Activated naive CD4-positive, alpha-beta T cell treated with anti-CD3 and anti-CD28 coated beads, Interleukin-2, amount 10 ng/mL, durations not matched to agents 7 days and 5 days (primary cell): Measurements from ENCODE around the gene CEP72.
"Not testable (repeated sequence)": the region's sequence is repeated elsewhere in the genome, so short reads cannot be mapped to it uniquely, and the experiment has no call there.

ENCODE experiments used
- CTCF ChIA-PET: fragments of 350-600 bp; sonication (Branson Sonifier 250); formaldehyde crosslinking; loops from one replicate; lab custom pipeline; 2021; ENCODE audit warnings: antibody characterized with exemption; lab: Charles Lee
- DNase-seq: peaks from one replicate; pipeline ENCODE4 v3.0.0-alpha.2; 2020
- H3K27ac Mint-ChIP-seq: one replicate; pipeline ENCODE4 v1.8.0; 2021; ENCODE audit warnings: mild to moderate bottlenecking, moderate library complexity, mixed read lengths
- H3K27me3 Mint-ChIP-seq: one replicate; pipeline ENCODE4 v1.8.0; 2021; ENCODE audit warnings: mild to moderate bottlenecking, mixed read lengths
- H3K36me3 Mint-ChIP-seq: one replicate; pipeline ENCODE4 v1.8.0; 2021; ENCODE audit warnings: mixed read lengths
- H3K4me1 Mint-ChIP-seq: one replicate; pipeline ENCODE4 v1.8.0; 2021; ENCODE audit warnings: mixed read lengths
- H3K4me3 Mint-ChIP-seq: one replicate; pipeline ENCODE4 v1.8.0; 2021; ENCODE audit warnings: mild to moderate bottlenecking, moderate library complexity, mixed read lengths
- H3K9me3 Mint-ChIP-seq: one replicate; pipeline ENCODE4 v1.8.0; 2021; ENCODE audit warnings: mixed read lengths

CEP72 gene

DNA sequence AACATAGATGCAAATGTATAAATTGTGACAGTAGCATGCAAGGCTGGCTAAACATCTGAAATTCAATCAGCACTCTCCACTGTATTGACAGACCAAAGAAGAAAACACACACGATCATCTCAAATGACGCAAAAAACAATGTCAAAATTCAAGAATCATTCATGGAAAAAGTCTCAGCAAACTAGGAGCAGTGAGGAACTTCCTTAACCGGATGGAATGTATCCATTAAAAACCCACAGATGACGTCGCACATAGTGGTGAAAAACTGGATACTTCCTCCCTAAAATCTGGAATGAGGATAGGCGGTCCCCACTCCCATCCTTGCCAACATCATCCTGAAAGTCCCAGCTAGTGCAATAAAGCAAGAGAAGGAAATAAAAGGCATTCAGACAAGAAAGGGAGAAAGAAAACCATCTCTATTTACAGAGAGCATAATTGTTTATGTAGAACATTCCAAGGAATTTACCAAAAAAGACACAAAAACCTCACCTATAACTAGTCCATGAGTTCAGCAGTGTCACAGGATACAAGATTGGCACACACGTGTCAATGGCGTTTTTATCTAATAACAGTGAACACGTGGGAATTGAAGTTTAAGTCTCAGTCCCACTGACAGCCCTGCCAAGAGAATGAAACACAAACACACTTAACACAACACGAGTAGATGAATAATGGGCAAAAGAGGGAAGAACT lies 14.1 kb upstream of the CEP72 start:
- Mint-ChIP-seq H3K27me3 (peaks cover 73% of the 10 kb centered on the region), H3K9me3 (no peaks in the 10 kb centered on the region), H3K4me1 (peaks cover 3% of the 10 kb centered on the region), H3K27ac (no peak overlapping the region), H3K36me3 (no peaks in the 10 kb centered on the region), H3K4me3 (no peak overlapping the region)
- DNase-seq, result no peak
- CTCF ChIA-PET, result no interaction called here

DNA sequence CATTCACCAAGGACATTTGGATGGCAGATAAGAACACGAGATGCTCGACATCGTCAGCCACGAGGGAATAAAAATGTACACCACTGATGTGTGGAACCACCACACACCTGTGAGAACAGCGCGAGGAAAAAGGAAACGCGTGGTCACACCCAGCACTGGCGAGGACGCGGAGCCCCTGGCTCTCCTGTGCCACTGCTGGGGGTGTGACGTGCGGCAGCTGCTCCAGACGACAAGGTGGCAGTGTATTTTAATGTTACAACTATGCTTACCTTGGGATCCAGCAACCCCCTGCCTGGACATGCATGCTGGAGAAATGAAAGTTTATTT lies 13.6 kb upstream of the CEP72 start:
- Mint-ChIP-seq H3K4me1 (peaks cover 3% of the 10 kb centered on the region), H3K4me3 (no peak overlapping the region), H3K27ac (no peak overlapping the region), H3K9me3 (no peaks in the 10 kb centered on the region), H3K27me3 (peaks cover 68% of the 10 kb centered on the region), H3K36me3 (no peaks in the 10 kb centered on the region)
- DNase-seq, result no peak
- CTCF ChIA-PET, result no interaction called here

DNA sequence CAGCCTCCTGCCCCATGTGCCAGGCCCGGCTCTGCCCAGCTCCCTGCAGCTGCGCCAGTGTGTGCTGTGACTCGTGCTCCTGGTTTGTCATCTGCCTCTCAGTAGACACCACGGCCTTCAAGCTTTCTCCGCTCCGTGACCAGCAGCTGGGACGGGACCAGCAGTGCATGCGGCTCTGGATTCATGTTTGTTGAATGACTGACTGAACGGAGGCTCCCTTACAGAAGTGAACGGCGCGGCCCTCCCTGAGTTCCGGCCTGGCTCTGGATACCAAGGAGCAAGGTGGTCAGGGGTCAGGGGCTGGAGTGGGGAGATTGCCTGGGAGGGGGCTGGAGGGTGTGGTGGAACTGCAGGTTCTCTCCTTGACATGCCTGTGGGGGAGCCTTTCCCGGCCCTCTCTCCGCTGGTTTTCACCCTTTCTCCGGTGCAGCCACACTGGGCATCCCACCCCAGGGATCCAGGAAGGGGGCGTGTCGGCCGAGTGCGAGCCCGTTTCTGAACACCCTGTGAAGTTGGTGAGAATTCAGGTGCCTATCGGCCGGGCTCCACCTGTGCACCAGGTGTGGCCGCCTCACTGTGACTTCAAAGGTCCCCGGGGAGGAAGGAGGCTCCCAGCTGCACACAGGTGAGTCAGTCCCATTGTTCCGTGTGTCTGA lies 11.1 kb upstream of the CEP72 start:
- Mint-ChIP-seq H3K9me3 (no peaks in the 10 kb centered on the region), H3K36me3 (no peaks in the 10 kb centered on the region), H3K27me3 (peaks cover 58% of the 10 kb centered on the region), H3K4me3 (no peak overlapping the region), H3K4me1 (peaks cover 3% of the 10 kb centered on the region), H3K27ac (no peak overlapping the region)
- CTCF ChIA-PET, result no interaction called here
- no peak for DNase-seq

DNA sequence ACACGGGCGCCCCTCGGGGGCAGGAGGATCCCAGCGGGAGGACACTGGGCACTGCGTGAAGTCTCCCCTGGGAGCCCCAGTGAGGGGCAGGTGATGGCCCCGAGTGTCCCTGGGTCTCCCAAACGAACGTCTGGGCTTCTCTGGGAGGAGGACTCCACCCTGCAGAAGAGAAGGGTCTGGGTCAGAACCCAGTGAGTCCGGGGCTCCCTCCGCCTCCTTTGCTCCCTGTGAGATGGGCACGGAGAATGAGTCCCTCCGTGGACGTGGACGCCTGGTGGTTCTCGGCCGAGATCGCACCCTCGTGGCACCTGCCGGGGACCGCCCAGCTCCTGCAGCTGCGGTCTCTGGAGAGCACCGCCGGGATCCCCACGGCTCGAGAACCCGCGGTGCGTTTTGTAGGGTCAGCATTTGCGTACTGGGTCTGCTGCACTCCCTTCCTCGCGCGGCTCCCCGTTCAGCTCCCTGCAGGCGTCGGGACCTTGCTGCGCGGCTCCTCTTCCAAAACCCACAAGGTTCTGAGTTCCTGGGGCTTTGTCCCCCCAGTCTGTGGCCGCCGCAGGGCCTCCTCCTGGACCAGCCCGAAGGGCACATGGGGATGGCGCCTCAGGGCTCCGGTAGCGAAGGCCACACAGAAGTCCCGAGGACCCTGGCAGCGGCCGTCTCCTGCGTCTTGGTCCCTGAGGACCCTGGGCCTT lies 10.2 kb upstream of the CEP72 start:
- H3K9me3 Mint-ChIP-seq, result no peaks in the 10 kb centered on the region
- H3K27me3 Mint-ChIP-seq, result peaks cover 56% of the 10 kb centered on the region
- no peaks in the 10 kb centered on the region for H3K36me3 Mint-ChIP-seq
- H3K4me1 Mint-ChIP-seq, result peaks cover 3% of the 10 kb centered on the region
- H3K4me3 Mint-ChIP-seq, result no peak overlapping the region
- DNase-seq, result no peak
- CTCF ChIA-PET, result no interaction called here
- no peak overlapping the region for H3K27ac Mint-ChIP-seq

DNA sequence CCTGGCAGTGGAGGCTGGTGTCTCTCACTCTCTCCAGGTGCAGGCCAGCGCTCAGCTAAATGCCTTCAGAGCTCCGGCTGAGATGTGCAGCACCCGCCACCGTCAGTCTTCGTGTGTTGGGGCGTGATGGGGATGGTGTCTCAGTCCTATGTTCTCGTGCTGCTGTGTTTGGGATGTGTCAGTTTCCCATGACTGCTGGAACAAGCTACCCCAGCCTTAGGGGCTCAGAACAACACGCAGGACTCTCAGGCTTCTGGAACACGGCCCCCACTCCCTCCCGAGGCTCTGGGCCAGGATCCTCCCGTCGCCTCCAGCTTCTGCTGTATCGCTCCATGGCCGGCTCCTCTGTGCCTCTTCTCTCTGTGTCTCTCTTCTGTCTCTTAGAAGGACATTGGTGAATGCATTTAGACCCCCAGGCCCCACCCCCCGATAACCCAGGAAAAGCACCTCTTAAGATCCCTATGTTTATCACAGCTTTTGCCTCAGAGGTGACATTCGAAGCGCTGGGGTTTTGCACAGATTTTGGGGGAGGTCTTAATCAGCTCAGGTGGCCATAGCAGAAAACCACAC lies 9.6 kb upstream of the CEP72 start:
- H3K4me3 Mint-ChIP-seq, result no peak overlapping the region
- H3K36me3 Mint-ChIP-seq, result no peaks in the 10 kb centered on the region
- no peaks in the 10 kb centered on the region for H3K9me3 Mint-ChIP-seq
- no peak overlapping the region for H3K27ac Mint-ChIP-seq
- no peak for DNase-seq
- CTCF ChIA-PET, result no interaction called here
- H3K27me3 Mint-ChIP-seq, result peaks cover 56% of the 10 kb centered on the region
- peaks cover 8% of the 10 kb centered on the region for H3K4me1 Mint-ChIP-seq

DNA sequence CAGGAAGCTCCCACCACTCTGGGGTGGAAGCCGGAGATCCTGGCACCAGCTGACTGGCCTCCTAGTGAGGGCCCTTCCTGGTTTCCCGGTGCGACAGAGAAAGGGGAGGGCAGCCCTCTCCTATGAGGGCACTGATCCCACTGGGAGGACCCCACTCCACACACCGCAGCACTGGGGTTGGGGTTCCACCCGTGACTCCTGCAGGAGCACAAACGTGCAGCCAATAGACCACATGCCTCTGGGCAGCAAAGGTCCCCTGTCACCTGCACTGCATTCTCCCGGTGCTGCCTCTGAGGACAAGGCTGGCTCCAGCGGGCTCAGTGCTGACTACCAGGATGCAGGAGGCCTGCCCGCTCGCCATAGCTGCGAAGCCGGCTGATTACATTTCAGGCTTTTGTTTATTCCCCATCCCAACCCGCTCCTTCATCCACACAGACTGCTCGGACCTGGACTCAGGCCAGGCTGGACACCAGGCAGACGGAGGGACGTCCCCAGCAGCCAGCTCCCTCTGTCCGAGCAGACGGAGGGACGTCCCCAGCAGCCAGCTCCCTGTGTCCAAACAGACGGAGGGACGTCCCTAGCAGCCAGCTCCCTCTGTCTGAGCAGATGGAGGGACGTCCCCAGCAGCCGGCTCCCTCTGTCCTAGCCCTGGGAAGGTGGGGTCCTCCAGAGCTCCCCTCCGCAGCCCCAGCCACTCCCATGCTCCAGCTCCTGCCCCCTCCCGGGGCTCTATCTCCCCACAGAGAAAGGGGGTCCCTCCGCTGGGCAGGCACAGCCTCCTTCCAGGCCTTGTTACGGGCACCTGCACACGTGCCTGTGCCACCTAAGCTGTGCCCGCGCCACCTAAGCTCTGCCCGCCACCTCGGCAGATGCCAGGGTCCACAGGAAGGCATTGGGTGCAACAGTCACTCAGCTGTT lies 8.8 kb upstream of the CEP72 start:
- CTCF ChIA-PET, result no interaction called here
- no peaks in the 10 kb centered on the region for H3K9me3 Mint-ChIP-seq
- H3K27ac Mint-ChIP-seq, result no peak overlapping the region
- no peaks in the 10 kb centered on the region for H3K36me3 Mint-ChIP-seq
- H3K4me1 Mint-ChIP-seq, result peaks cover 12% of the 10 kb centered on the region
- peaks cover 58% of the 10 kb centered on the region for H3K27me3 Mint-ChIP-seq
- DNase-seq, result no peak
- no peak overlapping the region for H3K4me3 Mint-ChIP-seq

DNA sequence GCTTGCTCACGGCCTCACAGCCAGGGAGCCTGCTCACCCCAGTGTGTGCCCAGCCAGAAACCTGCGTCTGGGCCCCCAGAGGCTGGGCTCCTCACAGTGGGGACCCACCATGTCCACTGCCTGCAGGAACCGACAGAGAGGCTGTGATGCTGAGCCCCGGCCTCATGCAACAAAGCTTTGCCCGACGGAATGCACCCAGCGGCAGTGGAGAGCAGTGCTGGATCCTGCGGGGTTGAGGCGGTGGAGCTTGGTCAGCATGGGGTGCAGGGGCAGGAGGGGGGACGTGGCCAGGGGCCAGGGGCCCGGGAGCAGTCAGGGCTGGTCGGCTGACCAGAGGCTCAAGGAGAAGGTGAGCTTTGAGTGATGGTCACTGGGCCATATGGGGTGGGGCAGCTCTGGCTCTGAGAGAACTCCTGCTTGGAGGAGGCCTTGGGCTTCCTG lies 7.7 kb upstream of the CEP72 start:
- no peak for DNase-seq

DNA sequence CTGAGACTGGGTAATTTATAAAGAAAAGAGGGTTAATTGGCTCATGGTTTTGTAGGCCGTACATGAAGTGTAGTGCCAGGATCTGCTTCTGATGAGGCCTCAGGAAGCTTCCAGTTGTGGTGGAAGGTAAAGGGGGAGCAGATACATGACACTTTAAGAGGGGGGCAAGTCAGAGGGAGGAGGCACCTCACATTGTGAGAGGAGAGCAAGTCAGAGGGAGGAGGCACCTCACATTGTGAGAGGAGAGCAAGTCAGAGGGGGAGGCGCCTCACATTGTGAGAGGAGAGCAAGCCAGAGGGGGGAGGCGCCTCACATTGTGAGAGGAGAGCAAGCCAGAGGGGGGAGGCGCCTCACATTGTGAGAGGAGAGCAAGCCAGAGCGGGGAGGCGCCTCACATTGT lies 7.0 kb upstream of the CEP72 start:
- H3K27ac Mint-ChIP-seq, CTCF ChIA-PET: not testable (repeated sequence)
- peaks cover 46% of the 10 kb centered on the region for H3K27me3 Mint-ChIP-seq

More for the DNA sequence above, 7.7 kb upstream of the CEP72 start:
- Mint-ChIP-seq H3K36me3 (no peaks in the 10 kb centered on the region), H3K27me3 (peaks cover 53% of the 10 kb centered on the region), H3K4me3 (no peak overlapping the region), H3K9me3 (no peaks in the 10 kb centered on the region), H3K4me1 (peaks cover 11% of the 10 kb centered on the region), H3K27ac (no peak overlapping the region)
- CTCF ChIA-PET, result no interaction called here

DNA sequence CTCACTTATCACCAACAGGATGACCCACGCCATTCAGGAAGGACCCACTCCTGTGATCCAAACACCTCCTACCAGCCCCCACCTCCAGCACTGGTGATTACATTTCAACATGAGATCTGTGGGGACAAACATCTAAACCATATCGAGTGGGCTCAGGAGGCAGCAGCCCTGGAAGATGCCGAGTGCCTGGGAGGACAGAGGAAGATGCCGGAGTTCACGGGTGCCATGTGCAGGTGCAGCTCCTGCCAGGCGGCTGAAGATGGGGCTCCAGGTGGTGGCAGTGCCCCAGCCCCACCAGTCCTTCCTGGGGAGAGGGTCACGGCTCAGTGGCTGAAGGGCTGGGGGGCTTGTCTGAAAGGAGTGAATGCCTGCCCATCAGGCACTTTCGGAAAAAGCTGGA lies 6.1 kb upstream of the CEP72 start:
- Mint-ChIP-seq H3K4me1 (peaks cover 15% of the 10 kb centered on the region), H3K9me3 (no peaks in the 10 kb centered on the region), H3K27ac (no peak overlapping the region), H3K4me3 (no peak overlapping the region), H3K27me3 (peaks cover 37% of the 10 kb centered on the region), H3K36me3 (no peaks in the 10 kb centered on the region)
- DNase-seq, result no peak
- CTCF ChIA-PET, result no interaction called here

More for the DNA sequence above, 7.0 kb upstream of the CEP72 start:
- not testable (repeated sequence) for H3K9me3 Mint-ChIP-seq, H3K4me3 Mint-ChIP-seq, DNase-seq, H3K36me3 Mint-ChIP-seq
- H3K4me1 Mint-ChIP-seq, result peaks cover 11% of the 10 kb centered on the region

DNA sequence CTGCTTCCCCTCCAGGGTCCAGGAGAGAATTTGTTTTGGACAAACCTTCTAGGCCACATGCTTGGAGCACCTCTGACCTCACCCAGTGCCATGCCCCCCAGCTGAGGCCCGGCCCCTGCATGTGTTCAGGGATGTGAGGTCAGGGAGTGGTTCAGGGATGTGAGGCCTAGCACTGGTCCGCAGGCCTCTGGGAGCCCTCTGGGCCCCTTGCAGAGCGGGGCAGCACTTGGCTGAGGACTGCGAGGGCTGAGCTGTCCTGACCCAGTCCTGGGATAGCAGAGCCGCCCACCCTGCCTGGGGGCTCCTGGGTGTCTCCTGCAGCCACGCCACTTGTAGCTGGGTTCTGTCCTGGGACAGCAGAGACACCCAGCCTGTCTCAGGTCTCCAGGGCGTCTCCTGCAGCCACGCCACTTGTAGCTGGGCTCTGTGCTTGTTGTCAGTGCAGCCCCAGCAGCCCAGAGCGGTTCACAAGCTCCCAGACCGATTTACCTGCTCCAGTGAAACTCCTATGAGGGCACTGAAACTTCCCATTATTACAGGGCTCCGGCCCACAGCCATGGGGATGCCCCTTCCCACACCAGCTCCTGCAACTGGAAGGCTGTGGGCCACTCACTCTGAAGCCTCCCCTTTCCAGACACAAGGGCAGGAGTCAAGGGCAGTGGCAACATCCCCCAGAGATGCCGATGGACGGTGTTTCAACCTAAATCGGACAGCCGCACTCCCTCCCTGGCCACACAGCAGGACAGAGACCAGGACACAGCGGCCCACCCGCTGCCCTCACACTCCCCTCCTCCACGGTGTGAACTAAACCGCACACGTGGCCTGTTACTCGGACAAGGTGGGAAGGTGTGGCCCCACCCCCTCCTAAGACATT lies 5.4 kb upstream of the CEP72 start:
- CTCF ChIA-PET, result no interaction called here
- H3K4me3 Mint-ChIP-seq, result no peak overlapping the region
- H3K27ac Mint-ChIP-seq, result no peak overlapping the region
- no peaks in the 10 kb centered on the region for H3K36me3 Mint-ChIP-seq
- peaks cover 34% of the 10 kb centered on the region for H3K27me3 Mint-ChIP-seq
- no peak for DNase-seq
- no peaks in the 10 kb centered on the region for H3K9me3 Mint-ChIP-seq
- peaks cover 21% of the 10 kb centered on the region for H3K4me1 Mint-ChIP-seq

DNA sequence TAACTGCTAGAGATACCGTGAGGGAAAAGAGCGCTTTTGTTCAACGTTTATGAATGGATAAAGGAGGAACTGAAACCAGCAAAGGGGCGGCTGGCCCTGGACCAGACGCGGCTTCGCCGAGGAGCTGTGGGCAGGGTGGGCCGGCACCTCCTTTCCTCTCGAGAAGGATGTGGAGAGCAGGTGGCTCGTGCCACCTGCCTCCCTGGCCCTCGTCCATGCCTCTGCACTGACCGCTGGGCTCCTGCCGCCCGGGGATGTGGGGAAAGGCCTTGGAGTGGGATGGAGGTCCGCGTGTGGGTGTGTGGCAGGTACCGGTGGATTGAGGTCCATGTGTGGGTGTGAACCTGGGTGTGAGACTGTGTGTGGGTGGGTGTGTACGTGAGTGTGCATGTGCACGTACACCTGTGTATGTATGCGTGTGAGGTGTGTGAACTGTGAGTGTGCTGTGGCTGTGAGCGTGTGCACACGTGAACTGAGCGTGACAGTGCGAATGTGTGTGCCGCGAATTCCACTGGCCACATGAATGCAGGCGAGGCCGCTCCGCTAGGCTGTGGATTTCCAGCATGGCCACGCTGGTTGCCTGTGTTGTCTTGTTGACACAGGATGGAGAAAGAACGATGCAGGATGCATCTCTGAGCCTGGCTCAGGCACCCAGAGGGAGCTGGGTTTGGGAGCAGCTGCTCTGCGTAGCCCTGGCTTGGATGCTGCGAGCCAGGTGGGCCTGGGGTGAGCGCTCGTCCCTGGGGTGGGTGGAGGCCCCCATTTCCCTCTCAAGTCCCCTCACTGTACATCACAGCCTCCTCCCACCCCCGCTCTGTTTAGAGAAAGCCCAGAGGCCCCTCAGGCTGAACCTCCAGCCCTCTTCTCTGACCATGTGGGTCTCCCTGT lies 4.4 kb upstream of the CEP72 start:
- CTCF ChIA-PET, result no interaction called here
- H3K4me3 Mint-ChIP-seq, result no peak overlapping the region
- no peak for DNase-seq

DNA sequence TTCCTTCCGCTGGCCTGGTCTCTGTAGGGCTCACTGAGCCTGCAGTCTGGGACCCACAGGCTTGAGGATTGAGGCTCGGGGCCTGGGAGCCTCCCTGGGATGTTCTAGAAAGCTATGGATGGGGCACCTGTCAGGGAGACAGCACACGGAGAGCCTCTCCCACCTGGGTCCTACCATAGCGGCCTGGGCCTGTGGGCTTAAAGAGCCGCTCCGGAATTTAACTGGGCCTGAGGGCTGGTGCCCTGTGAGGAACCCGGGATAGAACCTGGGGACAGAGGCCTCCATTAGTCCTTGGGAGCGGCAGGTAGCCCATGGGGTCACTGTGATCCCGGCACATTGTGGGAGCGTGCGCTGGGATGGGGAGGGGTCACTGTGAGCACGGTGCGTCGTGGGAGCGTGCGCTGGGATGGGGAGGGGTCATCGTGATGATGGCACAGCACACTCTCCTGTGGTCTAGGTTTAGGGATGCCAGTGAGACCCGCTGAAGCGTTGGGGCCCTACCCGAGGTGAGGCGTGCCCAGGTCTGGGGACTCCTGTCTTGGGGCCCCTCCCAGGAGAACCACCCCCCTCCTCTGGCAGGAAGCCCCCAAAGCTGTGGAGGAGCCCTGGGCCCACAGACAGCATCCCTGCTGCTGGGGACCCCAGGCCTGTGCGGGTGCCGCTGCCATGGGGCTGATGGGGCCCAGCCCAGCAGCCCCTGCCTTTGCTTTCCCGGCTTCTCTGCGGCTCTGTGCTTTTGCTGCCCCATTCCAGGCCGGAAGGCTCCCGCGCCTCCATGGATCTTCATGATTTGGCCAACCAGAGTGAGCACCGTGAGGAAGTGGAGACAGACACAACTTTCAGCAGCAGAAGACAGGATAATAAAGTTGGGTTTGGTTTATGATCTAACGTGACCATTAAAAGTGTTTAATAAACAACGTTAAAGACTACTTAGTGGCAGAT lies 3.4 kb upstream of the CEP72 start:
- Mint-ChIP-seq H3K9me3 (peaks cover 3% of the 10 kb centered on the region), H3K36me3 (peaks cover 5% of the 10 kb centered on the region), H3K4me3 (no peak overlapping the region), H3K27me3 (peaks cover 30% of the 10 kb centered on the region), H3K27ac (no peak overlapping the region), H3K4me1 (peaks cover 32% of the 10 kb centered on the region)
- DNase-seq, result no peak
- CTCF ChIA-PET, result no interaction called here

More for the DNA sequence above, 4.4 kb upstream of the CEP72 start:
- peaks cover under 1% of the 10 kb centered on the region for H3K9me3 Mint-ChIP-seq
- H3K36me3 Mint-ChIP-seq, result peaks cover 2% of the 10 kb centered on the region
- peaks cover 24% of the 10 kb centered on the region for H3K4me1 Mint-ChIP-seq
- H3K27ac Mint-ChIP-seq, result no peak overlapping the region
- peaks cover 30% of the 10 kb centered on the region for H3K27me3 Mint-ChIP-seq
